Measurements from ENCODE around the gene CELSR1.

The CELSR1 gene

DNA sequence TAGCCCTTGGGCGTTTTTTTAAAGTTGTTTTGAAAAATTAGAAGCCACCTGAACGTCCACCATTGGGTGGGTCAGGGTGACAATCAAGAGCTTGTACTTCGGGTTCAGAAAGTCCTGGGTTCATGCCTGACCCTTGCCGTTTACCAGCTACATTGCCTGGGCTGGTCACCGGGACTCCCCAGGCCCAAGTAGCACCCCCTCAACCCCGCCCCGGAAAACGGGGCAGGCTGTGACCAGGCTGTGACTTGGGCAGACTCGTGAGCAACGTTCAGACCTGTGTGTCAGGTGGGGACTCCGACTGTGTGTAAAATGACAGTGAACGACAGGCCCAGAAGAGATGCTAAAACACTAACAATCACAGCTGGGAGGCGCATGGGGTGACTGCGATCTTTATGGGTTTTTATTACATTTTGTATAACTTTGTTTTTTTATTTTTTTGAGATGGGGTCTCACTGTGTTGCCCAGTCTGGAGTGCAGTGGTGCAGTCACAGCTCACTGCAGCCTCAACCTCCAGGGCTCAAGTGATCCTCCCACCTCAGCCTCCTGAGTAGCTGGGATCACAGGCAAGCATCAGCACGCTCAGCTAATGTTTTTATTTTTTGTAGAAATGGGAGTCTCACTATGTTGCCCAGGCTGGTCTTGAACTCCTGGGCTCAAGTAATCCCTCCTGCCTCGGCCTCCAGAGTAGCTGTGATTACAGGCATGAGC, 145.1 kb downstream of the CELSR1 start:
- no peak for DNase-seq

DNA sequence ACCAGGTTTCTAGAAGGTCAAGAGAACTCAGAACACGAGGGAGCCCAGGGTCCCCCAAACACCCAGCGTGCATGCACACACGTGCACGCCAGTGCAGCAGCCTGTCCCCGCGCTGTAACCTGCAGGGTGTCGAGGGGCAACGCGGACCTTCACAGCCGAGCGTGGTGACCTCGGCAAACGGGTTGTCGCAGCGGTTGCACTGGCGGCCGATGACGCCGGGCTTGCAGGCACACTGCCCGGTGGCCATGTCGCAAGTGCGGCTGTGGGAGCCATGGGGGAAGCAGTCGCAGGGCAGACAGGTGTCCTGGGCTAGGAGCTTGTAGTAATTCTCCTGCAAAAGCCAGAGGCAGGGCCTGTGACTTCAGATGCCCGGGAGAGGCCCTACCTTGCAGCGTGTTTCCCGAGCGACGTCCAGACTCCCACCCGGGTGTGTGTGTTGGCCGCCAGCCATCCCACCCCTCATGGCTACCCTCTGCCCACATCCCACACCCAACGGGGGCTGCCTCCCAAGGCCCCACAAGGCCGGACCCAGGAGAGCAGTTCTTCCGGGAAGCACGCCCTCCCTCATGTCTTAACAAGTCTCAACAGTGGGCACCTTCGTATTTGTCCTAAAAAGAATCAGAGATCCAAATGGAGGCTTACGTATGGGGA, 145.8 kb downstream of the CELSR1 start:
- DNase-seq: no peak

DNA sequence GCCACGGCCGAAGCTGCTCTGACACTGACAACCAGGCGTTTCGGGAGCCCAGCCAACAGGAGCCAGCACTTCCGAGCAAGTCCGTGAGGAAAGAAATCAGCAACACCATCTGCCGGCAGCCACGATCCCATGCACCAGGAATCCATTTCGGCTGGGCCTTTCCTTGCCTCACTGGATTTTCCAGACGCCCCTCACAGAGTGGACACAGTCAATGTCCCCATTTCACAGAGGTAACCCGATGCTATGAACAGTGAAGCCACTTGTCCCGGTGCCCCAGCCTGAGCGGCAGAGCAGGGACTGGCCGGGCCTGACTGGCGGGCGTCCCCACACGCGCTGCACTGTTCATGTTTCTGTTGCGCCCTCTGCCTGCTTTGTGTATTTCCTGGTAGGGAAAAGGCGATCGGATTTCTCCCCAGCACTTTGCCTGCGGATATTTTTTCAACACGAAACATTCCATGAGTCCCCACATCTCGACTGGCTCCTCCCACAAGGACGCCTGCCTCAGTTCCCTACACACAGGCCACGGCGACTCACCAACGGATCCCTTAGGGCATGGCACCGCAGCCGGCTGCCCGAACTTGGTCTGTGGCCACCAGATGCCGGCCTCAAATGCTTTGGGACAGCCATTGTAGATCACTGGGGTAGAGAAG, 146.6 kb downstream of the CELSR1 start:
- peak; percentile 82 for DNase-seq

DNA sequence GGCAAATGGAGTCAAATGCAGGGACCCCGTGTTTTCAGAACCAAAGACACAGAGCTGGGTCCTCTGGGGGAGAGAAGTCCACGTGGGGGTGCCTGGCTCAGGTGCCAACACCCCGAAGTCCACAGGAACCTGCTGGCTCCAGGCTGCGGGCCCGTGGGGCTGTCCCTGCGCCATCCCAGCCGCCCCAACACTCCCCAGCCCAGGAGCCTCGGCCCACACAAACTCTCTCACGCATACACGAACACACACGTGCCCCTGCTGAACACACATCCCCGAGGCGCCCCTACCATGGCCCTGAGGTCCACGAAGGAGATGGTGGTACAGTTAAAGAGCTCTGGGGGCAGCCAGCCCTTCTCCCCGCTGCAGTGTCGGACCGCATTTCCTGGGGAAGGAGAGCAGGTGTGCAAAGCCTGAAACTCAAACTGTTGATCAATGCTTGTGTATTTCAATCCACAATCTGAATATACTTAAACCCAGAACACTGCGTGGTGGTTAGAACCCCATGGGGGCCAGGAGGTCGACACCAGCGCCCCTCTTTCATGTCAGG, 147.2 kb downstream of the CELSR1 start:
- DNase-seq: no peak

DNA sequence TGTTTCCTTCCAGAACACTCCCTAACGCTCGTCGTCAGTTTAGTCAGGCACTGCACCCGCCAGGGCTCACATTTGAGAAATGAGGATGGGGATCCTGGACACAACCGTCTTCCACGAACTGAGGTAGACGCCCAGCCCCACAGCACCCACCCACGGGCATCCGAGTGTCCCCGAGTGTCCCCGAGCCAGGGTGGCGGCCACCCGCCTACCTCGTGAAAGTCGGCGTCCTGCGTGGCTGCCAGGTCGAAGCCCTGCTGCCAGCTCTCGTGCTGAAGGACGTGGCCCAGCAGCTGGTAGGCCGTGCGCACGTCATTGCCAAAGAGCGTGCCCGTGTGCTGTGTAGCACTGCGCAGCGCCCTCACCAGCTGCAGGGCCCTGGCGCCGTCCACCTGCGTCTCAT, 148.3 kb downstream of the CELSR1 start:
- DNase-seq: no peak

DNA sequence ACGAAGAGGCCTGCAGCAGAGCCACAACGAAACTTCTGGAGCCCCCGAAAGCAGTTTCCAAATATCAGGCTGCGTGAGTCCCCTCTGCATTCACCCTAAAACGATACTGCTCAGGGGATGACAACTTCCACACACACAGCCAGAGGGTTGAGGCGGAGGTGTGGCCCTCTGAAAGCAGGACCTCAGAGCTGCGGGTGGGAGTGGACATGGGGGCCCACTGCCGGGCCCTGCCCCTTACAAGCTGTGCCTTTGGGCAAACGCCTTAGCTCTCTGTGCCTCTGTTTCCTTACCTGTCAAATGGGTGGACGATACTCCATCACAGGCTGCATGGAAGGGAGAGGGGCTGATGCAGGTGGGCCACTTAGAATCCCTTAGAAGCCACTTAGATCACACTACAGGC, 148.8 kb downstream of the CELSR1 start:
- DNase-seq: no peak

DNA sequence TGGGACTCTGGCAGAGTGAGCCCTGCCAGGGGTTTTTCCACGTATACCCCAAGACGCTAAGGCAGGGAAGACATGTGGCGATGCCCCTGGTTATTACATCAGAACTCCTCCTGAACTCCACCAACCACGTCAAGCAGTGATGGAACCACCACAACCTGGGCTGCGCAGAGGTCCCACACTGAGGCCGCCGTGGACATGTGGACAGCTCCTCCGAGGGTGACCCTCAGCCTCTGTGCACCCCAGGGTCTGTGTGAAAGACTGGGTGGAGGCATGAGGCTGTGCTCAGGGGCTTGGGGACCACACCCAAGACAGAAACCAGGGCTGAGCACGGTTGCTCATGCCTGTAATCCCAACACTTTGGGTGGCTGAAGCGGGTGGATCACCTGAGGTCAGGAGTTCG, 149.7 kb downstream of the CELSR1 start:
- no peak for DNase-seq

DNA sequence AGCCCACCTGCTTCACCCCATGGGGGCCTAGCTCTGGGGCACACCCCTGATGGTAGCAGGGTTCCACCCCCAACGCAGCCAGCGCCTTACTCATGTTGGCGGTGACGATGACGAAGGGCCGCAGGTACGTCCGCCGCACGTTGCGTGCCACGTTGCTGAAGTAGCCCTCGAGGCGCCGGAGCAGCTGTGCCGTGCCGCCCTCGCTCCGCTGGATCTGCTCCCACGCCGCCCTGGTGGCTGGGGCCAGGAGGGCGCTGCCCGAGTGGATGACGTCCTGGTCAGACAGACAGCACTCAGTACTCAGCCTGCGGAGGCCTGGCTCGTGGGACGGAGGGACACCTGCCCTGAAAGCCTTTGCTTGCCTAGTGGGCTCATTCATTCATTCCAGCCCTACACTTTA, 151.1 kb downstream of the CELSR1 start:
- DNase-seq: no peak

DNA sequence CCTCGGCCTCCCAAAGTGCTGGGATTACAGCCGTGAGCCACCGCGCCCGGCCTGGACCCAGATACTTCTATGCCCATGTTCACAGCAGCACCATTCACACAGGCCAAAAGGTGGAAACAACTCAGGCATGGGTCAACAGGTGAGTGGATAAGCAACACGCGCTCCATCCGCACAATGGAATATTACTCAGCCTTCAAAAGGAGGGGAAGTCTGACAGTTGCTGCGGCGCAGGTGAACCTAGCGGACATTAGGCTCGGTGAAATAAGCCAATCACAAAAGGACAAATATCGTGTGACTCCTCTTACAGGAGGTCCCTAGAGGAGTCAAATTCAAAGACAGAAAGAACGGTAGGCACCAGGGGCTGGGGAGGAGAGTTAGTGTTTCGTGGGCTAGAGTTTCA, 154.9 kb downstream of the CELSR1 start:
- peak; percentile 0 for DNase-seq

DNA sequence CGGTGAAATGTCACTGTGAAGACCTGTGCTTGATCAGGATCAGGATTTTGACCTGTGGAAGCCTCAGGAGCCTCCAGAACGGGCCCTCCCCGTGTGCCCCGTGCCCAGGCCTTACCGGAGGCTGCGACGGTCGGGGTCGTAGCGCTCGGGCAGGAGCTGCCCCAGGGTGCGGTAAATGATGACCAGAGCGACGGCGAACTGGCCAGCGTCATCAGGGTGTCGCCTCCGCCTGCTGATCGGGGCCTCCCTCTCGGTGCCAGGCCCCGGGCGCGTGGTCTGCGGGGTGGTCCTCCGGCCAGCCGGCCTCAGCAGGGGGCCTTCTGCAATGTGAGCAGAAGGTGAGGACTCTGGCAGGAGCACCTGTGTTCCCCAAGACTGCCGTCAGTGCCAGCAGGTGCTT, 155.7 kb downstream of the CELSR1 start:
- peak; percentile 16 for DNase-seq

DNA sequence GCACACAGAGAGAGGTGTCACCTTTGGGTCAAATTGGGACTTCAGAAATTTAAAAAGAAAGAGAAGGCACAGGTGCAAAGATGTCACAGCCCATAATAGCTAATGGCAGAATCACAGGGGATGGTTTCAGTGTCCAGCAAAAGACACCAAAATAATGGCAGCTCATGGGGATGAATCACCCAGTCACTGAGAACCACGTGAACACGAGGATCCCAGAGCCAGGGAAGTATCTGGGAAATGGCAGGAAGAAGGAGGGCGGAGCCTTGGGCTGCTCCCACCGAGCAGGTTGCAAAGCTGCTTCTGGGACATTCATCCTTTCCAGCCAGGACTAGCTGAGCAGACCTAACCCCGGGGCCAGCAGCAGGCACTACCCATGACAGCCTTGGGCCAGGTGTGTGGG, 156.3 kb downstream of the CELSR1 start:
- DNase-seq: peak; percentile 5

DNA sequence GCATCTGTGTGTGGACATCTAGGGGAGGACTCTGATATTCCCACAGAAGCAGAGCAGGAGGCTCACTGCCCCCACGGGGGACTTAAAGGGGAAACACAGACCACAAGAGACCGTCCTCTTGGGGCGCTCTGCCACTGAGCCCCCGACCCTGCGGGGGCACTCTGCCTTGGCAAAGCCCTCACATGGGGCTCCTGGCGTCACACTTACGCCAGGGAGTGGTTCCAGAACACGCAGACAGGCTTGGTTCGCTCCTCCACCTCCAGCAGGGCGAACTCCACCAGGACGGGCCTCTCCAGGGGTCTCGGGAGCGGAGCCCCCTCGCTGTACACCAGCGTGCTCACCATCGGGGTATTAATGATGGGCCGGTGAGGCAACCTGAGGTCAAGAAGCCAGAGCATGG, 156.8 kb downstream of the CELSR1 start:
- peak; percentile 6 for DNase-seq

DNA sequence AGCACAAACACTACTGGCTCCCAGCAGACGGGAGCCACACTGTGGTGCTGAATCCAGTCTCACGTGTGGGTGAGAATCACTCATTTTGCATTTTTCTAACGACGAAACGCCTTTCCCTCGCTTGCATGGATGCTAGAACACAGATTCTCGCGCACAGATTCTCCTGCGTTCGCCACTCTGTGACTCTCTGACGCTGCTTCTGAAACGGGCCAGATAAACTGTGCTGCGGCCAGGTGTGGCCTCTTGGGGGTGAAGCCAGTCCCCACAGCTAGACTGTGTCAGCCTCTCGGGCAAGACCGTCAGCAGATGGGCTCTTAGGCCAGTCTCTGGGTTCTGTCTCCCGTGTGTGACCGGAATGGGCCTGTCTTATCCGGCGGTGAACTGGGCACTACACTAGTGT, 157.4 kb downstream of the CELSR1 start:
- no peak for DNase-seq

DNA sequence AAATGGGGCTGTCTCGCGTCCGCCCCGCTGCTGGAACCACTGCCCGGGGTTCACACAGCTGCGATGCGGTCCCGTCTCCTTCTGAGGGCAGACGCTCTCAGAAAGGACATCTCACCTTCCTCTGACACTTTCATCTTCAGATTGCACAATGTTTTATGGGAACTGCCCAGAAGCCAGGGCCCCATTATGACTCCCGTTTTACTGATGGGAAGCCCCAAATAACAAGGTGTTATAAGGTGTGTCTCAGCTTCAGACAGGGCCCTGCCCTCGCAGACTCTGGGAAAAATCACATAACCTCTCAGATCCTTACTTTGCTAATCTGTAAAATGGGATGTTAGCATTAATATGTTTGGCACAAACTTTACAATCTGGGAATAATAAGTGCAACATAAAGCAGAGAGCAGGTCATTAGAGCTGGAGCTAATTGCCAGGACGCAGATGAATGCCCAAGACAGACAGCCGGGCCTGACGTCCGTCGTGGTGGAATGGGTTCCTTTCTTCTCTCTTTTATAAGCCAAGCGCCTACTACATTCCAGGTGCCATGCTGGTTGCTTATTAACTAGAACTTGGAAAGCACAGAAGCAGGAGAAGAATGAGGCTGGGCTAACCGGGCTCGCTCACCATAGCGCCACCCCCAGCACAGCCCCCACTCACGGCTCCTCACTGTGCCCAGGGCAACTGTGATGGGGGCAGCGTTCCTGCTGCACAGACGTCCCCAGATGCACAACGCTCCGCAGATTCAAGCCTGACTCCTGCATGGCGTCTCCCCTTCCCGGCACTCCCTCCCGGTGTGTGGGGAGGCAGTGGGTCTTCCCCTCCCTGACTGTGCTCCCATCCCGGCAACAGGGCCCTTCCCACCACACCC, 158.1 kb downstream of the CELSR1 start:
- no peak for DNase-seq

DNA sequence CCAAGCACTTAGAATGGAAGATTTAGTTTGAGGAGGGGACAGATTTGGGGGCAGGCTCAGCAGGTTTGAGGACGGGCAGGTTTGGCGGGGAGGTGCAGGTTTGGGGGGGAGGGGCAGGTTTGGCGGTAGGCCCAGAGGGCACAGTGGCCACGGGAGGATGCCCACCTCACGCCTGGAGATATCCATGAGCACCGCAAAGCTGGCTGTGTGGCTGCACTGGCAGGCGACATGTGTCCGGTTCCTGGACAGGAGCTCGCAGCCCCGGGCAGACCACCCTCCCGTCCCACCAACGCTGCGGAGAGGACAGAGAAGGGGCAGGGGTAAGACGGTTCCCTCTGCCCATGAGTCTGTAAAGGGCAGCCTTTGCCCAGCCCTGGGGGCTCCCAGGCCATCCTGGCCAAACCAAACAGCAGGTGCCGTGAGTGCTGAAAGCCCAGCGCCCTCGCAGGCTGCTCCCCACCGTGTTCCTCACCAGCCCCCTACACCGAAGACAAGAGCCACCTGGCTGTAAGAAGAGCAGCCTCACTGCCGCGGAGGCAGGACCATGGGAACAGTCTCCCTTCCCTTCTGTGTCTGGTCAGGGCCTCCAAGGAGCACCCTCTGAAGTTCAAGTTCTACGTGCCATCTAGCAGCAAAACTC, 158.9 kb downstream of the CELSR1 start:
- no peak for DNase-seq

DNA sequence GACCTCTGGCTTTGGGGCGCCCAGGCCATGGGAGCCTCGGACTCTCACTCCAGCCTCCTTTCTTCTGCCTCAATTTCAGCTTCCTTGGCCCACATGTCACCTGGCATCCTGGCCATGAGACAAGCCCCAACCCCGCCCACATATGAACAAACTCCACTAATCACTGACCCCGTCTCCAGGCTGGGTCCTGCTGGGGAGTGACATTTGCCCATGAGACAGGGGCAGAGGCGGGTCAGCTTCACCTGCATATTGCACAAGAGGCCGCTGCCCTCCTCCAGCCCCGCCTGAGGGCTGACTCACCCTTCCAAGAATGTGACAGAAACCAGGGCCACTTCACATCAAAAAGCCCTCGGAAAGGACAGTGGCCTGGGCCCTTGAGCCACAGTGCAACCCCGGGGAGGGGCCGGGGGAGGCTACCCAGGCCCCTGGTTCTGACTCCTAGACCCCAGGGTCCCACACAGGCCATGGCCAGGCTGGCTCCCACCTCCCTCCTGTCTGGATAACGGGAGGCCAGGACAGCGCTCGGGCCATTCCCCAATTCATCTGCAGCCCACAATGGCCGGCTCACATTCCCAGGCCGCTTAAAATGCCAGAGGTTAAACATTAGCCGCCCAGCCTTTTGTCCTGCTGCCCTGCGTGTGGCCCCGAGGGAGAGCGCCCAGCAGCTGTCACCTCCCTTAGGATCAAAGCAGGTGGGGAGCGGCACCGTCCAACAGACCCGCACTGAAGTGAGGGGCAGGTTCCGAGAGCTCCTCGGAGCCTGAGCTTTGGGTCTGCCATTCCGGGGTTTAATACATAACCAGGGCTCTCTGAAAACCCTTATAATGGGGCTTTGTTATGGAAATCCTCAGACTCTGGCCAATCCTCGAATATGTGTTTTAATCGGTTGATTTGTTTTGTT, 159.6 kb downstream of the CELSR1 start:
- DNase-seq: no peak

DNA sequence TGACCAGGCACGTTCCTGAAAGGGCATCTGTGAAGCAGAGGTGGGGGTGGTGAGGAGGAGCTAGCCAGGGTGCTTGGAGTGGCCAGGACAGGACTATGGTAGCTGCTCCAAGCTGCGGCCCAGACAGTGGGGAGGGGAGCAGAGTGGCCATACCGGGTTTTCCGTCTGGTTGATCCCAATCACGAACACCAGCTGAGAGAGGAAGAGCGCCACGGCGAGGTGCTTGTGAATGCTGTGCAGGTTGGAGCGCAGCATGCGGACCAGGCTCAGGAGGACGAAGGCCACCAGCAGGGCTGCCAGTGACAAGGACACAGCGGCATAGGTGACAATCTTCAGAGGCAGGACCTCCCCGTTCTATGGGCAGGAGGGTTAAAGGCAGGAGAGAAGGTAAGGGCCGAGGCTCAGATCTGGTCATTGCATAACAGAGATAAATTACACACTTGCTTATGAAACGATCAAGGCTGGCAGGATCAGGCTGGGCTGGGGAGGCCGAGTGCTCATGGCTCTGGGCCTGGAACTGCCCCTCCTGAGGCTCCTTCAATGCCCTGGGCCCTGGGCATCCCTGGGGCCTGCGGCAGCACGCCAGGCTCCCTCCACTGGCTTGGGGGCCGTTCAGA, 160.4 kb downstream of the CELSR1 start:
- DNase-seq: no peak

DNA sequence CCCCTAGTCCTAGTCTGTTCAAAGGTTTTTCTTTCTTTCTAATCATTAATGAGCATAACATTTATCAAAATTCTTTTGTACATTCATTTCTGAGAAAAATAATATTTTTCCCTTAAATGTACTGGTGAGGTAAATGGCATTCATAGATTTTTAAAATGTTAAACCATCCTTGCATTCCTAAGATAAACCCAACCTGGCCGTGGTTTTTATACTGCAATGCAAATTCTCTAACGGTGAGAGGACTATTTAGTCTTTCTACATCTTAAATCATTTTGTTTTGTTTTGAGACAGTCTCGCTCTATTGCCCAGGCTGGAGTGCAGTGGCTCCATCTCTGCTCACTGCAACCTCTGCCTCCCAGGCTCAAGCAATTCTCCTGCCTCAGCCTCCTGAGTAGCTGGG, 161.3 kb downstream of the CELSR1 start:
- no peak for DNase-seq

DNA sequence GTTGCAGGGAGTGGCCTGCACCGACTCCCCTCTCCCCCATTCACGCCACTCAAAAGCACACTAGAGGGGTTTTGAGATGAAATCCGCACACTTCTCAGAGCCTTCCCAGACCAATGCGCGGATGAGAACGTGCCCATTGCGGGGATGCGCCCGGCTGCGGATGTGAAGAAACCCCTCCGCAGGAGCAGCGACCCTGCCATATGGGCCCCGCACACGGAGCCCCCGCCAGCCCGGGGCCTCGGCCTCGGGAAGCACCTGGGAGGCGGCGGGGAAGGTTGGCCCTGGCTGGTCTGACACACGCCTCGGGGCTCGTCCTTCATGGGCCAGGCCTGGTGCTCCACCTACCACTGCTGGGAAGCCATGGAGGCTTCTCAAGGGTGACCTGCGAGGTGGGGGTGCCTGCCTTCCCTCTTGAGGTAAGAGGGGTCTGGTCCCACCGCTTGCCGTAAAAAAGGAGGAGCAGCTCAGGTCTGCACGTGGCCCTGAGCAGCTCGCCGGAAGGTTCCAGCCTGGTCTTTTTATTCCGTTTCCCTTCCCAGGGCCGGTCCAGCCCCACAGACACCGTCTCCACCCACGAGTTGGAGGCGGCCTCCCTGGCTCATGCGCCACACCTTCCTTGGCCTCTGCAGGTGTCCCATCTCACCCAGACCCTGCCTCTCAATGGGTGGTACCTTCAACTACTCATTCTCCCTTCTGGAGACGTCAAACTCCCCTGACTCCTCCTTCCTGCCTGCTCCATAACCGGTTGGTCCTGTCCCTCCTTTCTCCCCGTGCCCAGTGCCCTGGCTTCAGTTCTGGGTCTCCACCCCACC, 162.6 kb downstream of the CELSR1 start:
- no peak for DNase-seq
